Measurements from ENCODE around the gene KLHL10.

Gene KLHL10

GRCh38 chr17:41835800-41836549 lies 1.6 kb upstream of the KLHL10 start, which contains the start of gene NT5C3B:
TSS of gene NT5C3B (minus strand) at chr17:41836232. CDS start at chr17:41836193, 39 bp downstream.
- no peak for TF ChIP-seq CTCF (IDR thresholded peaks at IDR 0.05)

GRCh38 chr17:41836550-41837196 lies 952 bp upstream of the KLHL10 start:
- TF ChIP-seq CTCF (IDR thresholded peaks at IDR 0.05): no peak

GRCh38 chr17:41844971-41845370 lies 7.3 kb downstream of the KLHL10 start:
- TF ChIP-seq CTCF (IDR thresholded peaks at IDR 0.05): no peak

GRCh38 chr17:41848788-41849187 lies 11.2 kb downstream of the KLHL10 start:
- TF ChIP-seq CTCF (IDR thresholded peaks at IDR 0.05): no peak

GRCh38 chr17:41849251-41849990 lies 11.8 kb downstream of the KLHL10 start:
- TF ChIP-seq CTCF (IDR thresholded peaks at IDR 0.05): no peak

GRCh38 chr17:41860254-41860931 lies 22.8 kb downstream of the KLHL10 start:
- no peak for TF ChIP-seq CTCF (IDR thresholded peaks at IDR 0.05)

Measured in LNCAP (cell line).